ENCODE results near the gene HNF4A. TPM values are rescaled to one million over a fixed set of nuclear protein-coding genes. Genes with fewer than 3 reads are reported as not detected.

HNF4A gene
- polyA plus RNA-seq, 1 of the 3 experiments (the other 2 are of a cell fraction), result not detected

DNA sequence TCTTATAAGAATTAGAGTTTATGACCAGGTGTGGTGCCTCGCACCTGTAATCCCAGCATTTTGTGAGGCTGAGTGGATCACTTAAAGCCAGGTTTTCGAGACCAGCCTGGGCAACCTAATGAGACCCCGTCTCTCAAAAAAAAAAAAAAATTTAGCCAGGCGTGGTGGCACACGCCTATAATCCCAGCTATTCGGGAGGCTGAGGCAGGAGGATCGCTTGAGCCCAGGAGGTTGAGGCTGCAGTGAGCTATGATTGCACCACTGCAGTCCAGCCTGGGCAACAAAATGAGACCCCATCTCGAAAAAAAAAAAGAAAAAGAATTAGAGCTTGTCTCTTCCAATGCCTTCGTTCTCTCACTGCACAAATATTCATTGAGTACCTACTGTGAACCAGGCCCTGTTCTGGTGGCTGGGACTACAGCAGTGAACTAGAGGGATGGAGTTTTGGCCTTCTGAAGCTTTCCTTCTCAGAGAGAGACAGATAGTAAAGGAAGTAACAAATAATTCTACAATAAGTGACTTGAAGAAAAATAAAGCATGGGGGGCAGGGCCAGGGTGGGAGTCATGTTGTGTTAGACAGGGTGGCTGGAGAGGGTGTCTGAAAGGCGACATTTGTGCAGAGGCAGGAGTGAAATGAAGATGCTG is 56.4 kb downstream of the HNF4A start:
- Histone ChIP-seq H3K27ac (ENCODE audit: low read depth in 2 of 2, low read length in 1 of 2) (no peak overlapping the region), H3K4me3 (ENCODE audit: low read depth in 2 of 2, low read length in 1 of 2) (no peak overlapping the region)
- CTCF ChIA-PET, result interaction anchor here (1.5 to 2.2 kb wide), 2 partner anchors 23 to 27 kb away, joined by 5 to 6 read pairs; no protein-coding TSS in a partner anchor

DNA sequence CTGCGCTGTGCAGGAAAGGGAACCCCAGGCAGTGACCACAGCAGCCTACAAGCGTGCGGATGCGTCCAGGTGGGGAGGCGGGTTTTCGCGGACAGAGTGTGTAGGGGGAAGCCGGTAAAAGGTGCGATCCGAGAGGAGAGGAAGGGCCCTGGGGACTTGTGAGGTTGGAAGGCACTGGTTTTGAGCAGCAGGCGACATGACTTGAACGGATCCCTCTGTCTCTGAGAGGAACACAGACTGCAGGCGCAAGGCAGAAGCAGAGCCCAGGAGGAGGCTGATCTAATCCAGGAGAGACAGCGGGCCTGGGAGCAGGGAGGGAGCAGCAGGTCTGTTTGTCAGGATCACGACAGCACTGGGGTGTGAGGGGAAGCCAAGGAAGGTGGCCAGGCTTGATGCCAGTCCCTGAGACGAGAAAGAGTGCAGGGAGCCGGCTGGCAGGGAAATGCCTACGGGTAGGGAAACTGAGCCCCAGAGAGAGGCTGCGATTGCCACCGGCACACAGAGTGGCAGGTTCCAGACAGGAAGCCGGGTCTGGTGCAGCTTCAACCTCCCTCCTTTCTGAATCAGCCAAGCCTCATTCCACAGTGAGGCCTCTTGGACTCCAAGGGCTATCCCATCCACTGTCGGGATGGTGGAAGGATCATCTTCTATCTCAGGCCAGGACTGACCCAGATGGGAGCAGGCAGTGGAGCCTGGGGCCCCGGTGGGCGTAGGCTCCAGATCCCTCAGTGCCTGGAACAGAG is 57.1 kb downstream of the HNF4A start:
- H2AFZ ChIP-seq (ENCODE audit: low read depth), result no peak overlapping the region
- TF ChIP-seq SMC3 (IDR thresholded peaks at IDR 0.05; ENCODE audit: low read depth, low read length), result no peak
- no peak for TF ChIP-seq TCF12 (IDR thresholded peaks at IDR 0.05)
- TF ChIP-seq, protein P1, sequence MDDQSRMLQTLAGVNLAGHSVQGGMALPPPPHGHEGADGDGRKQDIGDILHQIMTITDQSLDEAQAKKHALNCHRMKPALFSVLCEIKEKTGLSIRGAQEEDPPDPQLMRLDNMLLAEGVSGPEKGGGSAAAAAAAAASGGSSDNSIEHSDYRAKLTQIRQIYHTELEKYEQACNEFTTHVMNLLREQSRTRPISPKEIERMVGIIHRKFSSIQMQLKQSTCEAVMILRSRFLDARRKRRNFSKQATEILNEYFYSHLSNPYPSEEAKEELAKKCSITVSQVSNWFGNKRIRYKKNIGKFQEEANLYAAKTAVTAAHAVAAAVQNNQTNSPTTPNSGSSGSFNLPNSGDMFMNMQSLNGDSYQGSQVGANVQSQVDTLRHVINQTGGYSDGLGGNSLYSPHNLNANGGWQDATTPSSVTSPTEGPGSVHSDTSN (IDR thresholded peaks at IDR 0.05), result no peak
- TF ChIP-seq ELF1 (IDR thresholded peaks at IDR 0.05), result no peak
- TF ChIP-seq JUND (IDR thresholded peaks at IDR 0.05), result no peak
- TF ChIP-seq, protein P2, sequence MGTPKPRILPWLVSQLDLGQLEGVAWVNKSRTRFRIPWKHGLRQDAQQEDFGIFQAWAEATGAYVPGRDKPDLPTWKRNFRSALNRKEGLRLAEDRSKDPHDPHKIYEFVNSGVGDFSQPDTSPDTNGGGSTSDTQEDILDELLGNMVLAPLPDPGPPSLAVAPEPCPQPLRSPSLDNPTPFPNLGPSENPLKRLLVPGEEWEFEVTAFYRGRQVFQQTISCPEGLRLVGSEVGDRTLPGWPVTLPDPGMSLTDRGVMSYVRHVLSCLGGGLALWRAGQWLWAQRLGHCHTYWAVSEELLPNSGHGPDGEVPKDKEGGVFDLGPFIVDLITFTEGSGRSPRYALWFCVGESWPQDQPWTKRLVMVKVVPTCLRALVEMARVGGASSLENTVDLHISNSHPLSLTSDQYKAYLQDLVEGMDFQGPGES (IDR thresholded peaks at IDR 0.05; ENCODE audit: low read depth, low read length), result no peak
- TF ChIP-seq REST (IDR thresholded peaks at IDR 0.05; ENCODE audit: low read depth, low read length), result no peak

More for the DNA sequence above, 56.4 kb downstream of the HNF4A start:
- H3K4me2 ChIP-seq, result no peak overlapping the region
- POLR2A ChIA-PET, result no interaction called here
- 53% methylated on average over 10 of the region's 10 CpGs for WGBS (ENCODE audit: low lambda C conversion rate)
- H3K79me2 ChIP-seq (ENCODE audit: insufficient read depth), result no peaks in the 10 kb centered on the region
- H3K9ac ChIP-seq, result no peak overlapping the region
- H2AFZ ChIP-seq (ENCODE audit: low read depth), result no peak overlapping the region
- no peaks in the 10 kb centered on the region for H4K20me1 ChIP-seq (ENCODE audit: insufficient read depth)
- H3K27me3 ChIP-seq (ENCODE audit: insufficient read depth), result no peaks in the 10 kb centered on the region; the same call in 1 of the 2 replicates
- no peaks in the 10 kb centered on the region; a peak in 1 of 4 replicates for H3K4me1 ChIP-seq (ENCODE audit: control insufficient read depth in 1 of 2, insufficient read depth in 2 of 2, low read depth in 1 of 2, low read length in 1 of 2)
- no peaks in the 10 kb centered on the region for H3K9me2 ChIP-seq
- H3K9me3 ChIP-seq, result no peaks in the 10 kb centered on the region
- no peak for TF ChIP-seq TCF12 (IDR thresholded peaks at IDR 0.05)
- TF ChIP-seq, protein P2 (IDR thresholded peaks at IDR 0.05; ENCODE audit: low read depth, low read length), result no peak
- TF ChIP-seq, protein P3, sequence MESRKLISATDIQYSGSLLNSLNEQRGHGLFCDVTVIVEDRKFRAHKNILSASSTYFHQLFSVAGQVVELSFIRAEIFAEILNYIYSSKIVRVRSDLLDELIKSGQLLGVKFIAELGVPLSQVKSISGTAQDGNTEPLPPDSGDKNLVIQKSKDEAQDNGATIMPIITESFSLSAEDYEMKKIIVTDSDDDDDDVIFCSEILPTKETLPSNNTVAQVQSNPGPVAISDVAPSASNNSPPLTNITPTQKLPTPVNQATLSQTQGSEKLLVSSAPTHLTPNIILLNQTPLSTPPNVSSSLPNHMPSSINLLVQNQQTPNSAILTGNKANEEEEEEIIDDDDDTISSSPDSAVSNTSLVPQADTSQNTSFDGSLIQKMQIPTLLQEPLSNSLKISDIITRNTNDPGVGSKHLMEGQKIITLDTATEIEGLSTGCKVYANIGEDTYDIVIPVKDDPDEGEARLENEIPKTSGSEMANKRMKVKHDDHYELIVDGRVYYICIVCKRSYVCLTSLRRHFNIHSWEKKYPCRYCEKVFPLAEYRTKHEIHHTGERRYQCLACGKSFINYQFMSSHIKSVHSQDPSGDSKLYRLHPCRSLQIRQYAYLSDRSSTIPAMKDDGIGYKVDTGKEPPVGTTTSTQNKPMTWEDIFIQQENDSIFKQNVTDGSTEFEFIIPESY (IDR thresholded peaks at IDR 0.05; ENCODE audit: borderline replicate concordance, low read depth), result no peak
- no peak for TF ChIP-seq CHD2 (IDR thresholded peaks at IDR 0.05; ENCODE audit: low read length, partially characterized antibody)
- TF ChIP-seq POLR2AphosphoS5 (IDR thresholded peaks at IDR 0.05; ENCODE audit: low read depth, low read length), result no peak
- TF ChIP-seq GABPA (IDR thresholded peaks at IDR 0.05; ENCODE audit: low read depth), result no peak
- TF ChIP-seq EP300 (IDR thresholded peaks at IDR 0.05; ENCODE audit: borderline replicate concordance in 1 of 2, low read depth in 1 of 2, low read length in 1 of 2), result no peak
- no peak for TF ChIP-seq SIN3A (IDR thresholded peaks at IDR 0.05; ENCODE audit: borderline replicate concordance, low read depth, low read length)
- no peak for TF ChIP-seq FOXJ3 (CRISPR knock-in tag; IDR thresholded peaks at IDR 0.05)
- TF ChIP-seq MAX (IDR thresholded peaks at IDR 0.05; ENCODE audit: low read depth), result no peak
- TF ChIP-seq EZH2phosphoT487 (IDR thresholded peaks at IDR 0.05; ENCODE audit: borderline replicate concordance, low read depth), result no peak
- TF ChIP-seq RXRA (IDR thresholded peaks at IDR 0.05; ENCODE audit: borderline replicate concordance, low read depth), result no peak
- H3F3A ChIP-seq (replicated peaks; ENCODE audit: insufficient read depth), result no peaks in the 10 kb centered on the region
- no peak for DNase-seq
- no peaks in the 10 kb centered on the region for H3K36me3 ChIP-seq (replicated peaks in 1 of 2; ENCODE audit: control insufficient read depth in 1 of 2, insufficient read depth in 2 of 2, low read length in 1 of 2)

More for the DNA sequence above, 57.1 kb downstream of the HNF4A start:
- Histone ChIP-seq H3K4me1 (ENCODE audit: control insufficient read depth in 1 of 2, insufficient read depth in 2 of 2, low read depth in 1 of 2, low read length in 1 of 2) (no peaks in the 10 kb centered on the region; a peak in 1 of 4 replicates), H3K9me2 (no peaks in the 10 kb centered on the region), H3K27me3 (ENCODE audit: insufficient read depth) (no peaks in the 10 kb centered on the region; the same call in 1 of the 2 replicates), H3K9ac (no peak overlapping the region), H3F3A (replicated peaks; ENCODE audit: insufficient read depth) (no peaks in the 10 kb centered on the region), H3K36me3 (replicated peaks in 1 of 2; ENCODE audit: control insufficient read depth in 1 of 2, insufficient read depth in 2 of 2, low read length in 1 of 2) (no peaks in the 10 kb centered on the region), H3K27ac (ENCODE audit: low read depth in 2 of 2, low read length in 1 of 2) (no peak overlapping the region), H3K4me2 (no peak overlapping the region), H3K79me2 (ENCODE audit: insufficient read depth) (no peaks in the 10 kb centered on the region), H3K4me3 (ENCODE audit: low read depth in 2 of 2, low read length in 1 of 2) (no peak overlapping the region), H3K9me3 (no peaks in the 10 kb centered on the region), H4K20me1 (ENCODE audit: insufficient read depth) (no peaks in the 10 kb centered on the region)
- 71% methylated on average over 24 of the region's 24 CpGs for WGBS (ENCODE audit: low lambda C conversion rate)
- ChIA-PET POLR2A (no interaction called here), CTCF (interaction anchor here (1.5 kb wide), 1 partner anchor 28 kb away, joined by 6 read pairs; no protein-coding TSS in a partner anchor)
- DNase-seq, result no peak
